NCI-H446 treated with DMSO at 0.1 percent for 48 hours (cell line): ENCODE measurements around the gene SNX6.
"Not testable (repeated sequence)": the region's sequence is repeated elsewhere in the genome, so short reads cannot be mapped to it uniquely, and the experiment has no call there.

ENCODE experiments used
- DNase-seq: peaks from one replicate; lab custom pipeline; 2025; lab: John Stamatoyannopoulos, UW

The SNX6 gene

DNA sequence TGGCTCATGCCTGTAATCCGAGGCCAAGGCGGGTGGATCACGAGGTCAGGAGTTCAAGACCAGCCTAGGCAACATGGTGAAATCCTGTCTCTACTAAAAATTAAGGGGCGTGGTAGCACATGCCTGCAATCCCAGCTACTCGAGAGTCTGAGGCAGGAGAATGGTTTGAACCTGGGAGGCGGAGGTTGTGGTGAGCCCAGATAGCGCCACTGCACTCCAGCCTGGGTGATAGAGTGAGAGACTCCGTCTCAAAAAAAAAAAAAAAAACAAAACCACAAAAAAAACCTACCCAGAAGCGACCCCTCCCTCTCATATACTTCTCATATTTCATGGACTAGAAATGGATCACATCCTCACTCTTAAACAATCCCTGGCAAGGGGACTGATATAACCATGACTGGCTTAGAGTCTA lies 4.4 kb upstream of the SNX6 start:
- DNase-seq = not testable (repeated sequence)

DNA sequence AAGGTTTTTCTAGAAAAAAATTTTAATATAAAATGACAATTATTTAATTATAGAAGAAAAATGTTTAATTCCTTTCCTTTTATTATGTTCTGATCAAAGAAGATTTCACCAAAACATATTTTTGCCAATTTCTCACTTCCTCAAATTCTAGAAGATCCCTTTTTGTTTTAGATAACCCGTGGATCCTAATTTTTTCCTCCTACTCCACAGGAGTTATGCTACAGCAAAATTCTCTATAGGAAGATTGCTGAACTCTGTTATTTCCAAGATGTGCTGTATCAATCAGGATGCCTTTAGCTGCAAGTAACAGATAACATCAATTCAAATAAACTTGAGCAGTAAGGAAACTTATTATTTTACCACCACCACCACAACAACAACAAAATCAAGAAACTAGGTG lies 3.8 kb upstream of the SNX6 start:
- no peak for DNase-seq

- DNase-seq = no peak
Observed at GRCh38 chr14:34632411-34632978, 2.5 kb upstream of the SNX6 start.

GRCh38 chr14:34629344-34629656 lies 648 bp downstream of the SNX6 start:
- no peak for DNase-seq

- no peak for DNase-seq
Observed at GRCh38 chr14:34628681-34629135, 1.2 kb downstream of the SNX6 start.

DNA sequence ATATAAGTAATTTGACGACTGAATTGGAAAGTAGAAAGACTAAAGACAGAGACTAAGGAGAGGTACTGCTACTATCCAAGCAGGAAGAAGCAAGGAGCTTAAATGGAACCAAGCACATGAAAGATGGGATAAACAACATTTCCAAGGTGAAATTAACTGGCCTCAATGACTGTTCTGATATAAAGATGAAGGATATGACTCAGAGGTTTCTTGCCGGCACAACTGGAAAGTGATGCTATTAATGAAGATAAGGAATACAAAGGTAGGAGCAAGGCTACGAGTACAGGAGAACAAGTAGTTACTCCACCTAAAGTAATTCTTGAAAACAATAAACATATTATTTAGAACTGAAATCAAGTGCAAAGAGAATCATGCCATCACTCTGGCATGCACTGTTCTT lies 6.4 kb downstream of the SNX6 start:
- DNase-seq = no peak

DNA sequence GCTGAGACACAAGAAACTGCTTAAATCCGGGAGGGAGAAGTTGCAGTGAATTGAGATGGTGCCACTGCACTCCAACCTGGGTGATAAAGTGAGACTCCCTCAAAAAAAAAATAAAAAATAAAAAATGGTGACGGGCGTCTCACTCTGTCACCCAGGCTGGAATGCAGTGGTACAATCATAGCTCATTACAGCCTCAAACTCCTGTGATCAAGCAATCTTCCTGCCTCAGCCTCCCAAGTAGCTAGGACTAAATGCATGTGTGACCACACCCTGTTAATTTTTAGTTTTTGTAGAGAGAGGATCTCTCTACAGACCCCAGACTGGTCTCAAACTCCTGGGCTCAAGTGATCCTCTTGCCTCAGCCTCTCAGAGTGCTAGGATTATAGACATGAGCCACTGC lies 9.1 kb downstream of the SNX6 start:
- no peak for DNase-seq

DNA sequence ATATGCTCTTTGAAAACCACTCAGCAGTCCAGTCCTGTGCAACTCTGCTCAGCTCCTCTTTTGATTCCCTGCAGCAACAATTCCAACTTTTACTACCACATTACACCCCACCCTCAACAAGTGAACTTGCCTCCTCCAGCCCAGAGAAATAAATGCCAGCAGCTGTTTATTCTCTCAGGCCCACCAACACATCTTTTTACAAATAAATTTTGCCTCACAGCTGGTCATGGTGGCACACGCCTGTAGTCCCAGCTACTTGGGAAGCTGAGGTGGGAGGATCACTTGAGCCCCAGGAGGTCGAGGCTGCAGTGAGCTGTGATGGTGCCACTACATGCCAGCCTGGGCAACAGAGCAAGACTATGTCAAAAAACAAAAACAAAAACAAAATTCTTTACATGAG lies 9.8 kb downstream of the SNX6 start:
- no peak for DNase-seq

GRCh38 chr14:34619471-34619870 lies 10.5 kb downstream of the SNX6 start:
- DNase-seq = no peak

- DNase-seq = no peak
Observed at GRCh38 chr14:34616360-34616759, 13.6 kb downstream of the SNX6 start.

DNA sequence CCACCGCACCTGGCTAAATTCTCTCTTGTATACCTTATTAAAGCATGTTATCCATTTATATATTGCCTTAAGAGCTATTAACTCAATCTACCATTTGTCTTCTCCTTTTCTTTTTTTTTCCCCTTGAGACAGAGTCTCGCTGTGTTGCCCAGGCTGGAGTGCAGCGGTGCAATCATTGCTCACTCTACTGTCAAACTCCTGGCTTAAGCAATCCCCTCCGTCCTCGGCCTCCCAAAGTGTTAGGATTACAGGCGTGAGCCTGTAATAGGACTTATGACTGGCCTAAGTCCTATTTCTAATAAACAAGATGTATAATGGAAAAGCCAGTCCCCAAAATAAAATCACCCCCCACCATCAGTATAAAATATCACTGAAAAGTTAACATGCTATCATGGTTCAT lies 14.4 kb downstream of the SNX6 start:
- DNase-seq = no peak

- no peak for DNase-seq
Observed at GRCh38 chr14:34614638-34615037, 15.3 kb downstream of the SNX6 start.

GRCh38 chr14:34610101-34610500 lies 19.8 kb downstream of the SNX6 start:
- no peak for DNase-seq

DNA sequence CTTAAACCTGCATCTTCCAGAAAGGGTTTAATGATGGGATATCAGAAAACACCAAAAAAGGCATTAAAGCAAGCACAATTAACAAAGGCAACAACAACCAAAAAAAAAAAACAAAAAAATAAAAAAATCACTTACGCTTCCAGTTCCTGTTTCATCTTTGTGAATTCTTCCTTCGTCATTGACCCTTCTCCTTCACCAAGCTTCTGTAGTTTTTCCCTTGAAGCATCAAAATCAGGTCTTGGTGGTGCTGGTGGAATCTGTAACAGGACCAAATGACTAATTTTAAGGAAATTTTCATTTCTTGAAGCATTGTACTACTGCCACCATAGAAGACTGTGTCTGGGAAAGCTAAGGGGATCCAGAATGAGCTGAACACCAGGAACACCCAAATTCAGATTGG lies 24.5 kb downstream of the SNX6 start:
- no peak for DNase-seq

DNA sequence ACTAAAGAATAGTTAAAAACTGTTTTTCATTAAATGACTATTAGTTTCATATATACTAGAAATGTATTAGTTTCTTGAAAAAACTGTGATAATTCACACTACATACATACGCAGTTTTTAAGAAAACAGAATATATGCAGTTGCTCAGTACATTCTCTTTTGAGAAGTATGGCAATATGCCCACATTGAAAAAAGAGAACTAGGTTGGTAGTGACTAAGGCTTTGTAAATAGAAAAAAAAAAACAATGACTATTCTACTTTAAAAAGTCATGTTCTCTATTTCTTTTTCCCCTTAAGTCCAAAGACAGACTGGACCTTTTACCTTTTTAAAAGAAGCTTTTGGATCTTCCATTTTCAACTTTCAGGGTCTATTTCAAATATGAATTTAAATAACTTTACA lies 25.0 kb downstream of the SNX6 start:
- DNase-seq = no peak

DNA sequence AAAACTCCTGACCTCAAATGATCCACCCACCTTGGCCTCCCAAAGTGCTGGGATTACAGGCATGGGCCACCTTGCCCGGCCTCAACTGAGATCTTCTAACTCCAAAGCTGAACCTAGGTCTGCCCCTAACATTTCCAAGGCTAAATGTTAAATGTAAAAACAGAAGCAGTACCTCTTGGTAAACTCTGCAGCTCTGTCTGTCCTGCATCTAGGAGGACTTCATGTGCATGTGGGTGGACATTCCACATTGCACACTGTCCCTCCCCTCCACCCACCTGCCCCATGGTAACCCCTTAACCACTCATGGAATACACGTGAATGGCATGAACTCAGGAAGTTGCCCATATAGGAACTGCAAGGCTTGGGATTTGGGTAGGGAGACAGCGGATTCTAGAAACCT lies 33.1 kb downstream of the SNX6 start:
- no peak for DNase-seq

GRCh38 chr14:34593740-34594375 lies 36.1 kb downstream of the SNX6 start:
- DNase-seq = no peak

- DNase-seq = no peak
Observed at GRCh38 chr14:34592623-34593022, 37.3 kb downstream of the SNX6 start.

DNA sequence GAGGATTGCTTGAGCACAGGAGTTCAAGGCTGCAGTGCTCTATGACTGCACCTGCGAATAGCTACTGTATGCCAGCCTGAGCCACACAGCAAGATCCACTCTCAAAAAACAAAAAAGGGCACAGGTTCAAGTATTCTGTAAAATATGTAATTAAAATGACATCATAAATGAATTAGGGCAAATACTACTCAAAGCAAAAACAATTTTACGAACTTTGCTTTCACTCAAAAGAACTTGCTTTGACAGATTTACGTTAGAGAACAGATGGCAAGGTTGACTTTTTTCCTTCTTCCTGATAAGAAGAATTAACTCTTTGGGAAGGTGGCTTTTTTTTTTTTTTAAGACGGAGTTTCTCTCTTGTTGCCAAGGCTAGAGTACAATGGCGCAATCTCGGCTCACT lies 46.4 kb downstream of the SNX6 start:
- no peak for DNase-seq

- no peak for DNase-seq
Observed at GRCh38 chr14:34582117-34582680, 47.7 kb downstream of the SNX6 start.

DNA sequence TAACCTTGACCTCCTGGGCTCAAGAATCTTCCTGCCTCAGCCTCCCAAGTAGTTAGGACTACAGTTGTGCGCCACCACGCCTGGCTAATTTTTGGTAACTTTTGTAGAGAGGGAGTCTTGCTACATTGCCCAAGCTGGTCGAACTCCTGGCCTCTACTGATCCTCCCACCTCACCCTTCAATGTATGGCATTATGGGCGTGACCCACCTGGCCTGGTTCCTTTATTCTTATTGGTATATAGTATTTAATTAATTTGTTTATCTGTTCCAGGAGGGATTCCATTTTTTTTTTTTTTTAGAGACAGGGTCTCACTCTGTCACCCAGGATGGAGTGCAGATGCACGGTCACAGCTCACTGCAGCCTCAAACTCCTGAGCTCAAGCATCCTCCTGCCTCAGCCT lies 49.6 kb downstream of the SNX6 start:
- DNase-seq = no peak

- DNase-seq = no peak
Observed at GRCh38 chr14:34571771-34572170, 58.2 kb downstream of the SNX6 start.

DNA sequence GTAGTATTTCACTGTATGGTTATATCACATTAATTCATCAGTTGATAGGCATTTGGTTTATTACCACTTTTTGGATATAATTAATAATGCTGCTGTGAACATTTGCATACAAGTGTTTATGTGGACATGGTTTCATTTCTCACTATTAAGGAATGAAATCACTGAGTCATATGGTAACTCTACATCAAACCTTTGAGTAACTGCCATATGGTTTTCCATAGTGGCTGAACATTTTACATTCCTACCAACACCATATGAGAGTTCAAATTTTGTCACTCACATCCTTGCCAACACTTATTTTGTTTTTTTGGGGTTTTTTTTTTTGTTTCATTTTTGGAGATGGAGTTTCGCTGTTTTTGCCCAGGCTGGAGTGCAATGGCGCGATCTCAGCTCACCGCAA lies 60.2 kb downstream of the SNX6 start:
- no peak for DNase-seq

- no peak for DNase-seq
Observed at GRCh38 chr14:34568803-34569202, 61.1 kb downstream of the SNX6 start.
